K562 (cell line): ENCODE measurements around the gene RPL19. TPM values are rescaled to one million over a fixed set of nuclear protein-coding genes. Genes with fewer than 3 reads are reported as not detected.

Experiments used
- DMBX1 ChIP-seq: fragments of 250-450 bp; sonication (Bioruptor Pico); IDR thresholded peaks from 2 replicates; pipeline ENCODE4 v1.8.0; 2022; ENCODE audit warnings: inconsistent platforms, mild to moderate bottlenecking, moderate library complexity, borderline replicate concordance
- FOSL1 ChIP-seq: fragments of 200-800 bp; sonication (Bioruptor generic); conservative IDR thresholded peaks from 2 replicates; pipeline ENCODE4 v1.6.1; 2016; ENCODE audit warnings: missing genetic modification characterization, missing compliant biosample characterization
- KDM1A ChIP-seq, 2 experiments: fragments of 450-650 bp; IDR thresholded peaks; 2 replicates each; pipeline ENCODE4 v1.6.1; 2016; ENCODE audit warnings: mild to moderate bottlenecking in 2 of 2
- MLX ChIP-seq, 2 experiments: fragments of 450-650 bp in 1 of 2; sonication (generic) in 1 of 2; formaldehyde crosslinking; conservative IDR thresholded peaks; 2 replicates each; pipeline versions ENCODE4 v1.4.0 to v1.8.1; 2020 to 2022; ENCODE audit warnings: mild to moderate bottlenecking in 1 of 2, missing genetic modification reagents in 1 of 2
- PRMT5 ChIP-seq: sonication (generic); formaldehyde crosslinking; IDR thresholded peaks from 2 replicates; pipeline ENCODE4 v1.5.0; 2020; ENCODE audit warnings: missing genetic modification reagents
- REST ChIP-seq, 2 experiments: fragments of 450-650 bp; formaldehyde crosslinking in 1 of 2; IDR thresholded peaks; 2 replicates each; pipeline versions ENCODE4 v1.4.0 to v1.6.1; 2014 to 2020; ENCODE audit warnings: mild to moderate bottlenecking in 2 of 2, borderline replicate concordance in 1 of 2, low read depth in 1 of 2
- SAFB ChIP-seq: fragments of 200-400 bp; formaldehyde crosslinking; IDR thresholded peaks from 2 replicates; pipeline ENCODE4 v1.6.1; 2017; ENCODE audit warnings: low read depth, low read length, borderline replicate concordance
- SMAD4 ChIP-seq: fragments of 250-450 bp; sonication (Bioruptor Pico); conservative IDR thresholded peaks from 2 replicates; pipeline ENCODE4 v1.8.0; 2021; ENCODE audit warnings: inconsistent platforms, mild to moderate bottlenecking, moderate library complexity
- TFE3 ChIP-seq: fragments of 450-650 bp; formaldehyde crosslinking; IDR thresholded peaks from 2 replicates; pipeline ENCODE4 v1.4.0; 2020; ENCODE audit warnings: mild to moderate bottlenecking, mixed read lengths
- ZBTB12 ChIP-seq: fragments of 250-450 bp; sonication (Bioruptor Pico); IDR thresholded peaks from 2 replicates; pipeline ENCODE4 v1.4.0; 2020
- ZBTB17 ChIP-seq: fragments of 450-650 bp; formaldehyde crosslinking; IDR thresholded peaks from 2 replicates; pipeline ENCODE4 v1.4.0; 2020; ENCODE audit warnings: mild to moderate bottlenecking
- ZKSCAN8 ChIP-seq: fragments of 200-800 bp; sonication (Bioruptor generic); IDR thresholded peaks from 2 replicates; pipeline ENCODE4 v1.6.1; 2016; ENCODE audit warnings: missing genetic modification characterization, missing compliant biosample characterization
- ZNF507 ChIP-seq: conservative IDR thresholded peaks from 2 replicates; pipeline ENCODE4 v1.6.1; 2017; ENCODE audit warnings: missing genetic modification characterization, missing compliant biosample characterization
- ZNF511 ChIP-seq: sonication (generic); formaldehyde crosslinking; IDR thresholded peaks from 2 replicates; pipeline ENCODE4 v1.8.0; 2022; ENCODE audit warnings: mild to moderate bottlenecking, missing genetic modification reagents
- ZSCAN29 ChIP-seq: fragments of 450-650 bp; IDR thresholded peaks from 2 replicates; pipeline ENCODE4 v1.6.1; 2017
- polyA plus RNA-seq, 8 experiments: library from polyadenylated mRNA; depleted of rRNA in 4 of 8; stranded (reverse) in 5 of 8; unstranded in 3 of 8; fragments of >200 nt; fragmentation: Nextera tagmentation in 2 of 8; fragmentation: Illumina TruSeq in 1 of 8; extraction: Ambion mirVana in 2 of 8; extraction: Trizol in 1 of 8; gene quantifications; 2 replicates each; pipeline versions ENCODE4 v1.2.1 to v1.2.3, GENCODE V29; 2011 to 2014; ENCODE audit warnings: inconsistent platforms in 1 of 8, missing spikeins in 1 of 8
- total RNA-seq, 7 experiments: library from RNA; depleted of rRNA in 6 of 7; stranded (reverse); fragments of >200 nt in 6 of 7; fragmentation: Illumina TruSeq in 2 of 7; extraction: Trizol in 2 of 7; gene quantifications; 2 replicates each; pipeline versions ENCODE4 v1.2.1 to v1.2.3, GENCODE V29; 2011 to 2021; ENCODE audit warnings: low replicate concordance in 1 of 7

Gene RPL19
- total and polyA plus RNA-seq, 9 of the 15 experiments (the other 6 are each of a cell fraction or from before 2014, with no cell fraction given) = 2,263 to 4,614 (median 3,727) TPM

GRCh38 chr17:39200070-39200879 lies at the start of gene RPL19 (continued):
- TF ChIP-seq ZBTB12 (CRISPR knock-in tag) (no peak), REST (IDR thresholded peaks at IDR 0.05; ENCODE audit: borderline replicate concordance) (no peak), REST (CRISPR knock-in tag; IDR thresholded peaks at IDR 0.05; ENCODE audit: low read depth) (peak; percentile 29; the same call in 1 of the 2 replicates), ZBTB17 (CRISPR knock-in tag) (no peak), SMAD4 (no peak), TFE3 (CRISPR knock-in tag) (no peak), SAFB (no peak), ZKSCAN8 (CRISPR knock-in tag) (no peak), KDM1A (IDR thresholded peaks at IDR 0.05) (no peak), ZSCAN29 (no peak), ZNF511 (CRISPR knock-in tag) (peak; percentile 60; the same call in 1 of the 2 replicates), FOSL1 (tag) (peak; percentile 15; the same call in 1 of the 2 replicates), PRMT5 (CRISPR knock-in tag) (no peak), DMBX1 (CRISPR knock-in tag) (no peak), MLX (CRISPR knock-in tag; conservative IDR thresholded peaks at IDR 0.05) (no peak), ZNF507 (tag) (no peak)
